Activated naive CD8-positive, alpha-beta T cell (primary cell): Measurements from ENCODE around the gene DPYD.
"Not testable (repeated sequence)": the region's sequence is repeated elsewhere in the genome, so short reads cannot be mapped to it uniquely, and the experiment has no call there.

Experiments
- H3K27ac Mint-ChIP-seq: one replicate; pipeline ENCODE4 v1.8.0; 2021; ENCODE audit warnings: mixed read lengths
- H3K27me3 Mint-ChIP-seq: one replicate; pipeline ENCODE4 v1.8.0; 2021; ENCODE audit warnings: mixed read lengths
- H3K36me3 Mint-ChIP-seq: one replicate; pipeline ENCODE4 v1.8.0; 2021; ENCODE audit warnings: mixed read lengths
- H3K4me1 Mint-ChIP-seq: one replicate; pipeline ENCODE4 v1.8.0; 2021; ENCODE audit warnings: low read depth, mixed read lengths
- H3K4me3 Mint-ChIP-seq: one replicate; pipeline ENCODE4 v1.8.0; 2021; ENCODE audit warnings: mild to moderate bottlenecking, mixed read lengths
- H3K9me3 Mint-ChIP-seq: one replicate; pipeline ENCODE4 v1.8.0; 2021; ENCODE audit warnings: low read depth, mixed read lengths

The DPYD gene

DNA sequence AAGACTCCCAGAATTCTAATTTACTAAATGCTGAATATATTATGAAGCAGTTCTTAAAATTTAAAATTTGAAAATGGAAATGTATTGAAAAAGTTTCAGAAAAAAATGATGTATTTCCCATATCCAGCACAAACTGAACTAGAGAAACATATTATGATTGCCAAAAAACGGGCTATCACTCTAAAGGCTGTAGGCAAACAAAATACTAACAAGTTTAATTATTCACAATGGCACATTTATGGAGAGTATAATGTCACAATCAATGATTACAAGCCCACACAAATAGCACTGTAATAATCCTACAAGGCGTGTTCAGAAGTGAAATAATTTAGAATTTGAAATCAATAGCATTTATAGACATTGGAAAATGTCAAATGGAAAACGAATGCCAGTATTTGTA, 667.9 kb downstream of the DPYD start:
- Mint-ChIP-seq H3K36me3 (peaks cover 25% of the 10 kb centered on the region), H3K27me3 (no peaks in the 10 kb centered on the region), H3K27ac (no peak overlapping the region), H3K4me3 (no peak overlapping the region), H3K4me1 (peaks cover 4% of the 10 kb centered on the region), H3K9me3 (peaks cover 5% of the 10 kb centered on the region)

- H3K4me1 Mint-ChIP-seq: peaks cover 4% of the 10 kb centered on the region
- no peak overlapping the region for H3K4me3 Mint-ChIP-seq
- no peaks in the 10 kb centered on the region for H3K27me3 Mint-ChIP-seq
- H3K9me3 Mint-ChIP-seq: peaks cover 5% of the 10 kb centered on the region
- no peak overlapping the region for H3K27ac Mint-ChIP-seq
- peaks cover 25% of the 10 kb centered on the region for H3K36me3 Mint-ChIP-seq
These were observed 668.8 kb downstream of the DPYD start for GRCh38 chr1:97252076-97252475.

DNA sequence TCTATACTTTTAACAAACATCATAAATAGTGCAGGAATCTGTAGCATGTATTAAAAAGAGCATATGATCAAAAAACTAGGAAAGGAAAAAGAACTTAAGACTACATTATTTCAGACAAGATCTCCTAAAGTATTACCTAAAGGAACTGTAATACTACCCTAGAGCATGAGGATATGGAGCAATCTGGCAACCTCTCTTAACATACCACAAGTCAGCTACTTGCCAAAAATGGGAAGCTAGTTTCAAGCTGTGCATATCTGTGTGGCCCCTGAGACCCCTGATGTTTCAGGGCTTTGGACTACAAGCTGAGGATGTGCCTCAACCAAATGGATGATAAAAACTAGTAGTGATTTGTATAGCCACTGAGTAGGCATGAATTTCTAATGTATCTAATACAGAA, 673.6 kb downstream of the DPYD start:
- H3K4me1 Mint-ChIP-seq: no peaks in the 10 kb centered on the region
- no peaks in the 10 kb centered on the region for H3K27me3 Mint-ChIP-seq
- H3K4me3 Mint-ChIP-seq: no peak overlapping the region
- peaks cover 5% of the 10 kb centered on the region for H3K9me3 Mint-ChIP-seq
- no peak overlapping the region for H3K27ac Mint-ChIP-seq
- peaks cover 20% of the 10 kb centered on the region for H3K36me3 Mint-ChIP-seq

DNA sequence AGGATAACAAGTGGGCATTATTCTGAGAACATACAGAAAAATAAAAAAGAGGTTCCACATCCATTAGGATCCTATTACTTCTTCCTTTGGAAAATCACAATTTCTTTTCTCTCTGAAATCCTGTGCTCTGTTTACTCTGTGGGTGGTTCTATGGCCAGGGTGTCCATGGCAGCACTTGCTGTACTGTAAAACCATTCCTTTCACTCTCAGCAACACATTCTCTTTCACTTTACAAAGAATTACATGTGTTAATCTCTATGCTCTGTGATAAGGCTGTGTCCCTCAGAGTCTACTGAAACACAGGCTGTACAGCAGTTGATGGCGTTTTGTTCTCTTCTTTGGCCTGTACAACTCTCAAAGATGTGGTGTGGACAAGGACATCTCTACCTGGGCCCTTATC, 675.2 kb downstream of the DPYD start:
- Mint-ChIP-seq H3K9me3 (peaks cover 5% of the 10 kb centered on the region), H3K27ac (no peak overlapping the region), H3K4me3 (no peak overlapping the region), H3K27me3 (no peaks in the 10 kb centered on the region), H3K4me1 (no peaks in the 10 kb centered on the region), H3K36me3 (peaks cover 13% of the 10 kb centered on the region)

- peaks cover 10% of the 10 kb centered on the region for H3K36me3 Mint-ChIP-seq
- H3K4me1 Mint-ChIP-seq: no peaks in the 10 kb centered on the region
- H3K9me3 Mint-ChIP-seq: peaks cover 5% of the 10 kb centered on the region
- H3K27me3 Mint-ChIP-seq: no peaks in the 10 kb centered on the region
- H3K4me3 Mint-ChIP-seq: no peak overlapping the region
- H3K27ac Mint-ChIP-seq: no peak overlapping the region
These were observed 675.8 kb downstream of the DPYD start for GRCh38 chr1:97245026-97245425.

DNA sequence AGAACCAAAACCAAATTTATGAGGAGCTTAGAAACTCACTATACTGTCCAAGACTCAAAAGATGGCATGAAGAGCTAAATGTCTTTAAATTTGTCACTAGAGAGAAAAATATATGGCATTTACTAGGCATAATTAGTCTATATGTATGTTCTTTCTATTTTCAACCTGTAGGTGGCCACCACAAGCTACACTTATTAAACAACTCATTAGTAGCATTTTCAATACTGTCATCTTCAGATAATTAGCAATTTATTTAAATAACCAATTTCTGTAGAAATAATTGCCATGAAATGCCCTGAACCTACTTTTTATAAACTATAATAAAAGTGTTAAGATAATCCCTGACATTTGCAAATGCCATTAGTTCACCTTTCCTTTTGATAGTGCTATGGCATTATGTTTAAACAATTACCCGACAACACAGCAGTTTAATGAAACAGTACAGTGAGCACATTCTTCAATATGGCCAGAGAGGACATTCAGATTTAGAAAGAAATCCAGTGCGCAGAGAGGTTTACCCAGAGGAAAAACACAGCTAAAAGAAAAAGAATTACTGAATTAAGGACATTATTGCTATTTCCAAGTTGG, 676.8 kb downstream of the DPYD start:
- H3K9me3 Mint-ChIP-seq: peaks cover 3% of the 10 kb centered on the region
- no peaks in the 10 kb centered on the region for H3K27me3 Mint-ChIP-seq
- no peaks in the 10 kb centered on the region for H3K4me1 Mint-ChIP-seq
- no peak overlapping the region for H3K27ac Mint-ChIP-seq
- peaks cover 5% of the 10 kb centered on the region for H3K36me3 Mint-ChIP-seq
- no peak overlapping the region for H3K4me3 Mint-ChIP-seq

- Mint-ChIP-seq H3K9me3 (no peaks in the 10 kb centered on the region), H3K36me3 (peaks cover 7% of the 10 kb centered on the region), H3K27ac (no peak overlapping the region), H3K4me3 (no peak overlapping the region), H3K4me1 (no peaks in the 10 kb centered on the region), H3K27me3 (no peaks in the 10 kb centered on the region)
These were observed 682.0 kb downstream of the DPYD start for GRCh38 chr1:97238816-97239215.

GRCh38 chr1:97231354-97231753, 689.5 kb downstream of the DPYD start:
- peaks cover 43% of the 10 kb centered on the region for H3K36me3 Mint-ChIP-seq
- H3K4me1 Mint-ChIP-seq, H3K27ac Mint-ChIP-seq, H3K27me3 Mint-ChIP-seq, H3K4me3 Mint-ChIP-seq, H3K9me3 Mint-ChIP-seq: not testable (repeated sequence)

DNA sequence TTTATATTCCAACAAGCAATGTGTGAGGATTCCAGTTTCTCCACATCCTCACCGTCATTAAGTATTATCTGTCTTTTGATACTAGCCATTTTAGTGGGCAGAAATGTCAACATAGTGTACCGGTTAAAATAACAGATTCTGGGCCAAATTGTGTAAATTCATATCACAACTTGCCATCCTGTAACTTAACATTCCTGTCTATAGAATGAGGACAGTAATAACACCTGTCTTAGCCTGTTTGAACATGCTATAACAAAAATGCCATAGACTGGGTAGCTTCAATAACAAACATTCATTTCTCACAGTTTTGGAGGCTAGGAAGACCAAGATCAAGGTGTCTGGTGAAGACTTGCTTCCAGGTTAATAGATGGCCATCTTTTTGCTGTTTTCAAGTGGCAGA, 708.2 kb downstream of the DPYD start:
- Mint-ChIP-seq H3K4me1 (no peaks in the 10 kb centered on the region), H3K4me3 (no peak overlapping the region), H3K27me3 (no peaks in the 10 kb centered on the region), H3K27ac (no peak overlapping the region), H3K36me3 (peaks cover 16% of the 10 kb centered on the region), H3K9me3 (no peaks in the 10 kb centered on the region)

- Mint-ChIP-seq H3K27ac (no peak overlapping the region), H3K36me3 (peaks cover 11% of the 10 kb centered on the region), H3K27me3 (no peaks in the 10 kb centered on the region), H3K9me3 (no peaks in the 10 kb centered on the region), H3K4me3 (no peak overlapping the region), H3K4me1 (no peaks in the 10 kb centered on the region)
These were observed 710.5 kb downstream of the DPYD start for GRCh38 chr1:97210307-97210706.

GRCh38 chr1:97209381-97209957, 711.4 kb downstream of the DPYD start:
- Mint-ChIP-seq H3K27ac (no peak overlapping the region), H3K4me1 (no peaks in the 10 kb centered on the region), H3K4me3 (no peak overlapping the region), H3K36me3 (peaks cover 8% of the 10 kb centered on the region), H3K9me3 (no peaks in the 10 kb centered on the region), H3K27me3 (no peaks in the 10 kb centered on the region)

- Mint-ChIP-seq H3K27me3 (no peaks in the 10 kb centered on the region), H3K27ac (no peak overlapping the region), H3K36me3 (peaks cover under 1% of the 10 kb centered on the region), H3K4me3 (no peak overlapping the region), H3K9me3 (no peaks in the 10 kb centered on the region), H3K4me1 (no peaks in the 10 kb centered on the region)
These were observed 713.0 kb downstream of the DPYD start for GRCh38 chr1:97207868-97208267.

DNA sequence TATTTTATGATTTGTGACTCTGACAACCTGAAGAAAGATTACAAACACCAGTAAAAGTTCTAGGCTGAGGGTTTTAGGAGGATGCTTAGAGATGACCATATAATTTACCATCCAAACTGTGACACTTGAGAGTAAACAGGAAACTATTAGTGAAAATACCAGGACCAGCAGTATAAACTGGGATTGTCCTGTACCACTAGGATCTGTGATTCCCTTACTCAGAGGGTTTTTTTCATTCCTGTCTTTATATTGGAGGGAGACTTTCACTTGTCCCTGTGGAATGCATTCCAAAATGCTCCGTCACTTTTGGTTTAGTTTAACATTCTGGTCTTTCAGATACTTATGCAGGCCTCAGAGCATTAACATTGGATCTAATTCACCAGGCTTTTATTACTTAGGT, 716.4 kb downstream of the DPYD start:
- Mint-ChIP-seq H3K36me3 (no peaks in the 10 kb centered on the region), H3K4me3 (no peak overlapping the region), H3K4me1 (no peaks in the 10 kb centered on the region), H3K9me3 (no peaks in the 10 kb centered on the region), H3K27ac (no peak overlapping the region), H3K27me3 (no peaks in the 10 kb centered on the region)

- Mint-ChIP-seq H3K4me1 (no peaks in the 10 kb centered on the region), H3K36me3 (no peaks in the 10 kb centered on the region), H3K4me3 (no peak overlapping the region), H3K27ac (no peak overlapping the region), H3K27me3 (no peaks in the 10 kb centered on the region), H3K9me3 (no peaks in the 10 kb centered on the region)
These were observed 718.1 kb downstream of the DPYD start for GRCh38 chr1:97202481-97203380.

DNA sequence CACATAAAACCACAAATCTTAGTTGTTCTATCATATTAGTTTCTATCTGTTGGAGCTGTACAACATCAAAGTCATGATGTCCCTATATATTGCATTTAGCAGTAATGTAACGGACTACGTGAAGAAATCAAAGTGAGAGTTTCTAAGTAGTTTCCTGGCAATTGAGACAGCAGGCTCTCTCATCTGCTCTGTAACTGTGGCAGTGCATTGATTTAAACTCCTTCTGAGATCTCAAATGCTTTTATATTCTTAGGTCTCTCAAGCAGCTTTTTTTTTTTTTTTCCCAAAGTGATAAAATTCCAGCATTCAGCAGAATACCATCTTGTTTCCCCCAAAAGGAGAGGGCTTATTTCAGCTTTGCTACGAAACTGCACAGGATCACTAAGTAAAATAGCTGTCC, 719.2 kb downstream of the DPYD start:
- Mint-ChIP-seq H3K9me3 (no peaks in the 10 kb centered on the region), H3K27ac (no peak overlapping the region), H3K4me1 (no peaks in the 10 kb centered on the region), H3K36me3 (no peaks in the 10 kb centered on the region), H3K4me3 (no peak overlapping the region), H3K27me3 (no peaks in the 10 kb centered on the region)
